ENCODE results near the gene UBXN2A. TPM values are rescaled to one million over a fixed set of nuclear protein-coding genes. Genes with fewer than 3 reads are reported as not detected.
A peak's percentile ranks its signal among the peaks of the same experiment; 100 is the strongest.

Gene UBXN2A, protein sequence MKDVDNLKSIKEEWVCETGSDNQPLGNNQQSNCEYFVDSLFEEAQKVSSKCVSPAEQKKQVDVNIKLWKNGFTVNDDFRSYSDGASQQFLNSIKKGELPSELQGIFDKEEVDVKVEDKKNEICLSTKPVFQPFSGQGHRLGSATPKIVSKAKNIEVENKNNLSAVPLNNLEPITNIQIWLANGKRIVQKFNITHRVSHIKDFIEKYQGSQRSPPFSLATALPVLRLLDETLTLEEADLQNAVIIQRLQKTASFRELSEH
- 23.2 TPM for polyA plus RNA-seq (2013, experiment 1 of 2)
- polyA plus RNA-seq (2013, experiment 2 of 2): 26.2 TPM

DNA sequence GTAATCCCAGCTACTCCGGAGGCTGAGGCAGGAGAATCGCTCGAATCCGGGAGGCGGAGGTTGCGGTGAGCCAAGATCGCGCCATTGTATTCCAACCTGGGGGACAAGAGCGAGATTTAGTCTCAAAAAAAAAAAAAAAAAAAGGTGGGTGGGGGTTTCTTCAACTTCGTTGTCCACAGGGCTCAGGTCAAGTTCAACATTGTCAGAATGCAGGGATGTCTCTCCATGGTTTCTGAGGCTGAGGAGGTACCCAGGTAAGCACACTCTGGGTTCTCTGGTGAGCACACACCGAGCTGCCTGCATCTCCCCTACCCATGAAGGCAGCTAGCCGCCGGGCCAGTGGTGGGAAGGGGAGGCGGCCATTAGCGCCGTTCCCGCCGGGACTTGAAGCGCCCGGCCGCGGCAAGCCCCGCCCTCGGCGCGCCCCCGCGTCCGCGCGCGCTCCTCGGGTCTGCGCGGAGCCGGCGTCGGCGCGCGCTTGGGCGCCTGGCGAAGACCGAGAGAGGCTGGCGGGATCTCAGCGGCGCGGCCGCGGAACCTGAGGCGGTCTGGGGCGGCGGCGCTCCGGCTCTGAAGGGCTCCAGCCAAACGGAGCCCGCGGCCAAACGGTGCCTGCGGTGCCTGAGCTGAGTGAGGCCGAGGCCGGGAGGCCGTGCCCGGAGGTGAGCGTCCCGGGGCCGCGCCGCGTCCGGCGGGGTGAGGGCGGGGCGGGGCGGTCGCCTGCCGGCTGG is at the start of gene UBXN2A:
TSS of gene UBXN2A (plus strand) at position 477 of the 731 bp plus-strand sequence. CDS start 17,852 bp downstream, outside the sequence.
- Histone ChIP-seq H3K9me3 (ENCODE audit: control insufficient read depth, low read length) (no peaks in the 10 kb centered on the region), H3K4me3 (ENCODE audit: extremely low read depth, insufficient read depth, low read length, poor library complexity, severe bottlenecking) (peak within 1 kb of the TSS; percentile 64), H3K36me3 (ENCODE audit: control insufficient read depth, insufficient read depth, low read length) (peaks cover 10% of the 10 kb centered on the region), H3K4me1 (ENCODE audit: control insufficient read depth, insufficient read depth, low read length, poor library complexity, severe bottlenecking) (peaks cover 14% of the 10 kb centered on the region), H3K27ac (ENCODE audit: low read depth, low read length, severe bottlenecking) (peak within 1 kb of the TSS; percentile 88)
- WGBS, 2 experiments (ENCODE audit: insufficient coverage in 2 of 2): 5 to 18% methylated on average over 24 to 42 of the region's 77 CpGs

GRCh38 chr2:23900133-23900532 is 40.1 kb upstream of the UBXN2A start:
- Histone ChIP-seq H3K27ac (ENCODE audit: low read depth, low read length, severe bottlenecking) (no peak overlapping the region), H3K4me3 (ENCODE audit: extremely low read depth, insufficient read depth, low read length, poor library complexity, severe bottlenecking) (no peak overlapping the region)

GRCh38 chr2:23900541-23901322 is 39.5 kb upstream of the UBXN2A start:
- Histone ChIP-seq H3K4me3 (ENCODE audit: extremely low read depth, insufficient read depth, low read length, poor library complexity, severe bottlenecking) (no peak overlapping the region), H3K9me3 (ENCODE audit: control insufficient read depth, low read length) (no peaks in the 10 kb centered on the region), H3K4me1 (ENCODE audit: control insufficient read depth, insufficient read depth, low read length, poor library complexity, severe bottlenecking) (peaks cover 3% of the 10 kb centered on the region), H3K36me3 (ENCODE audit: control insufficient read depth, insufficient read depth, low read length) (no peaks in the 10 kb centered on the region), H3K27ac (ENCODE audit: low read depth, low read length, severe bottlenecking) (no peak overlapping the region)
- WGBS, 2 experiments (ENCODE audit: insufficient coverage in 2 of 2): 91 to 98% methylated on average over 5 to 6 of the region's 9 CpGs

More at GRCh38 chr2:23900133-23900532, 40.1 kb upstream of the UBXN2A start:
- 97 to 98% methylated on average over 4 to 5 of the region's 8 CpGs for WGBS, 2 experiments (ENCODE audit: insufficient coverage in 2 of 2)
- H3K9me3 ChIP-seq (ENCODE audit: control insufficient read depth, low read length): no peaks in the 10 kb centered on the region
- H3K36me3 ChIP-seq (ENCODE audit: control insufficient read depth, insufficient read depth, low read length): no peaks in the 10 kb centered on the region
- H3K4me1 ChIP-seq (ENCODE audit: control insufficient read depth, insufficient read depth, low read length, poor library complexity, severe bottlenecking): peaks cover 2% of the 10 kb centered on the region

DNA sequence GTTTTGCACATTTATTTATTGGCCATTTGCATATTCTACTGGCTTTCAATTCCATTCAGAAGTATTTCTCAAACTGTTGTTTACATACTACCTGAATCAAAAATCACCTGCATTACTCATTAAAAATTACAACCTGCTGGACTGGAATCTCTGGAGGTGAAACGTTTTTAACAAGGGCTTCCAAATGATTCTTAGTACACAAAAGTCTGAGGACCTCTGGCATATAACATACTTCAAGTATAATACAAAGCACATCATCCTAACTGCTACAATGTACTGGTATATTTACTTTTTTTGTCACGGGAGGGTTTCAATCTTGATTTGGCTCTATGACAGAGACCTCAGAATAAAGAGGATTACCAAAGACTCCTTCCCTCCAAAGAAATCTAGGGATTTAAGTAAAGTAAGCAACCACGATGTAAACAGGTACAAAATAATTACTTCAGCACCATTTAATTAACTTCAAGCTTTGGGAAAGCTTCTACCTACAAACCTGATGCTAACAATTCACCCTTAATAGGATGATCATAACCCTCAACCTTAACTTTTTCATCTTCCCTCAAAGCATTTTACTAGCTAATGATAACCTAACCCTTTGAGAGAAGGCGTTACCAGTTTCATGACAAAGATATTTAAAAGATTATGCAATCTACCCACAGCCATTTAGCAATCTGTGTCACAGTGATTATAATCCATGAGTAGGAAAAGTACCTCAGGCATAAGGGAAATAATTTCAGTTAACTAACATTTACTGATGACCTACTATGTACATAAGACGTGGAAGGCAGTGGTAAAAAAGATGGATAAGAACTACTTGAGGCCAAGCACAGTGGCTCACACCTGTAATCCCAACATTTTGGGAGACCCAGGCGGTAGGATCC is 38.1 kb upstream of the UBXN2A start:
- no peak overlapping the region for H3K4me3 ChIP-seq (ENCODE audit: extremely low read depth, insufficient read depth, low read length, poor library complexity, severe bottlenecking)
- H3K4me1 ChIP-seq (ENCODE audit: control insufficient read depth, insufficient read depth, low read length, poor library complexity, severe bottlenecking): peaks cover 3% of the 10 kb centered on the region
- WGBS, 2 experiments (ENCODE audit: insufficient coverage in 2 of 2): 63% methylated on average over 2 of the region's 6 CpGs; no CpG with 5 or more reads in 1 of the 2 experiments
- no peaks in the 10 kb centered on the region for H3K36me3 ChIP-seq (ENCODE audit: control insufficient read depth, insufficient read depth, low read length)
- H3K9me3 ChIP-seq (ENCODE audit: control insufficient read depth, low read length): no peaks in the 10 kb centered on the region
- no peak overlapping the region for H3K27ac ChIP-seq (ENCODE audit: low read depth, low read length, severe bottlenecking)

- H3K9me3 ChIP-seq (ENCODE audit: control insufficient read depth, low read length): no peaks in the 10 kb centered on the region
- peaks cover 3% of the 10 kb centered on the region for H3K4me1 ChIP-seq (ENCODE audit: control insufficient read depth, insufficient read depth, low read length, poor library complexity, severe bottlenecking)
- 100% methylated on average over 1 of the region's 2 CpGs; no CpG with 5 or more reads in 1 of the 2 experiments for WGBS, 2 experiments (ENCODE audit: insufficient coverage in 2 of 2)
- H3K27ac ChIP-seq (ENCODE audit: low read depth, low read length, severe bottlenecking): no peak overlapping the region
- no peaks in the 10 kb centered on the region for H3K36me3 ChIP-seq (ENCODE audit: control insufficient read depth, insufficient read depth, low read length)
- H3K4me3 ChIP-seq (ENCODE audit: extremely low read depth, insufficient read depth, low read length, poor library complexity, severe bottlenecking): no peak overlapping the region
Observed at GRCh38 chr2:23903034-23903433, 37.2 kb upstream of the UBXN2A start.

DNA sequence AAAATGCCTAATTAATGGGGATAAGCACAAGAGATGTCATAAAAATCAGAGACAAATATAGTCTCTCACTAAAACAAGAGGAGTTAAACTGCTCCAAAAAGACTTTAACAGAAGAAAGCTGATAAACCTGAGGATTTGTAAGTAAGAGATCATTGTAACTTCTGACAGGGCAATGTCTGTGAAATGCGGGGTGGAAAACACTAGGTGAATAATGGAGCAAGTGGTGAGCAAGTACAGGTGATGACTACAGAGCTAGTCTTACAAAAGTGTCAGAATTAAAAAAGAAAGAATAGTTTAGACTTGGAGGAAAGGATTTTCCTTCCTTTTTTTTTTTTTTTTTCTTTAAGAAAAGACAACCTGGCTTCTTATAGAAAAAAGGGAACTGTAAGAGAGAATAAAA is 36.0 kb upstream of the UBXN2A start:
- H3K36me3 ChIP-seq (ENCODE audit: control insufficient read depth, insufficient read depth, low read length): no peaks in the 10 kb centered on the region
- no peaks in the 10 kb centered on the region for H3K9me3 ChIP-seq (ENCODE audit: control insufficient read depth, low read length)
- peaks cover 3% of the 10 kb centered on the region for H3K4me1 ChIP-seq (ENCODE audit: control insufficient read depth, insufficient read depth, low read length, poor library complexity, severe bottlenecking)
- WGBS, 2 experiments (ENCODE audit: insufficient coverage in 2 of 2): 92% methylated on average over 1 of the region's 1 CpG; no CpG with 5 or more reads in 1 of the 2 experiments
- H3K27ac ChIP-seq (ENCODE audit: low read depth, low read length, severe bottlenecking): no peak overlapping the region
- no peak overlapping the region for H3K4me3 ChIP-seq (ENCODE audit: extremely low read depth, insufficient read depth, low read length, poor library complexity, severe bottlenecking)

- WGBS, 2 experiments (ENCODE audit: insufficient coverage in 2 of 2): no CpG with 5 or more reads among the region's 2 CpGs
- Histone ChIP-seq H3K9me3 (ENCODE audit: control insufficient read depth, low read length) (no peaks in the 10 kb centered on the region), H3K27ac (ENCODE audit: low read depth, low read length, severe bottlenecking) (no peak overlapping the region), H3K36me3 (ENCODE audit: control insufficient read depth, insufficient read depth, low read length) (no peaks in the 10 kb centered on the region), H3K4me1 (ENCODE audit: control insufficient read depth, insufficient read depth, low read length, poor library complexity, severe bottlenecking) (peaks cover 3% of the 10 kb centered on the region), H3K4me3 (ENCODE audit: extremely low read depth, insufficient read depth, low read length, poor library complexity, severe bottlenecking) (no peak overlapping the region)
Observed at GRCh38 chr2:23904692-23905091, 35.6 kb upstream of the UBXN2A start.

DNA sequence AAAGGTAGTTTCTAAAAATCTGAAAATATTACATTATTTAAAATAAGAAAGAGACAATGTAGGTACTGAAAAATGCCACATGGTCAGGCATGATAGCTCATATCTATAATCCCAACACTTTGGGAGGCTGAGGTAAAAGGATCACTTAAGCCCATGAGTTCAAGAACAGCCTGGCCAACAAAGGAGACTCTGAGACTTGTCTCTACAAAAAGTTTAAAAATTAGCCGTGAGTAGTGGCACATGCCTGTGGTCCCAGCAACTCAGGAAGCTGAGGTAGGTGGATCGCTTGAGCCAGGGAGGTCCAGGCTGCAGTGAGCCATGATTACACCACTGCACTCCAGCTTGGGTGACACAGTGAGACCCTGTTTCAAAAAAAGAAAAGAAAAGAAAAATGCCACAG is 35.1 kb upstream of the UBXN2A start:
- 83 to 100% methylated on average over 2 of the region's 2 CpGs for WGBS, 2 experiments (ENCODE audit: insufficient coverage in 2 of 2)
- Histone ChIP-seq H3K9me3 (ENCODE audit: control insufficient read depth, low read length) (no peaks in the 10 kb centered on the region), H3K36me3 (ENCODE audit: control insufficient read depth, insufficient read depth, low read length) (no peaks in the 10 kb centered on the region), H3K4me3 (ENCODE audit: extremely low read depth, insufficient read depth, low read length, poor library complexity, severe bottlenecking) (no peak overlapping the region), H3K4me1 (ENCODE audit: control insufficient read depth, insufficient read depth, low read length, poor library complexity, severe bottlenecking) (peaks cover 3% of the 10 kb centered on the region), H3K27ac (ENCODE audit: low read depth, low read length, severe bottlenecking) (no peak overlapping the region)

- WGBS, 2 experiments (ENCODE audit: insufficient coverage in 2 of 2): 100% methylated on average over 2 to 3 of the region's 3 CpGs
- Histone ChIP-seq H3K4me3 (ENCODE audit: extremely low read depth, insufficient read depth, low read length, poor library complexity, severe bottlenecking) (no peak overlapping the region), H3K9me3 (ENCODE audit: control insufficient read depth, low read length) (no peaks in the 10 kb centered on the region), H3K4me1 (ENCODE audit: control insufficient read depth, insufficient read depth, low read length, poor library complexity, severe bottlenecking) (peaks cover 4% of the 10 kb centered on the region), H3K36me3 (ENCODE audit: control insufficient read depth, insufficient read depth, low read length) (no peaks in the 10 kb centered on the region), H3K27ac (ENCODE audit: low read depth, low read length, severe bottlenecking) (no peak overlapping the region)
Observed at GRCh38 chr2:23912054-23912453, 28.2 kb upstream of the UBXN2A start.

DNA sequence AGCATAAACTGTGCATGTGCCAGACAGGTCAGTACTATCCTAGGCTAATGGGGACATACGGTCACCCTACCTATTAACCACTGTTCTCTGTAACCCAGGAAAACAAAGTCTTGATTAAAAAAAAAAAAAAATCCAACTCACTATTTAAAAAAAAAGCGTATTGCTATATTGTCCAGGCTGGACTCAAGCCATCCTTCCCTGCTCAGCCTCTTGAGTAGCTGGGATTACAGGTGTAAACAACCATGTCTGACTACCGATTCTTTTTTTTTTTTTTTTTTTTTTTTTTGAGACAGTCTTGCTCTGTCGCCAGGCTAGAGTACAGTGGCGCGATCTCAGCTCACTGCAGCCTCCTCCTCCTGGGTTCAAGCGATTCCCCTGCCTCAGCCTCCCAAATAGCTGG is 24.9 kb upstream of the UBXN2A start:
- WGBS, 2 experiments (ENCODE audit: insufficient coverage in 2 of 2): 86 to 100% methylated on average over 2 to 4 of the region's 7 CpGs
- no peaks in the 10 kb centered on the region for H3K9me3 ChIP-seq (ENCODE audit: control insufficient read depth, low read length)
- no peak overlapping the region for H3K27ac ChIP-seq (ENCODE audit: low read depth, low read length, severe bottlenecking)
- peaks cover 4% of the 10 kb centered on the region for H3K4me1 ChIP-seq (ENCODE audit: control insufficient read depth, insufficient read depth, low read length, poor library complexity, severe bottlenecking)
- H3K36me3 ChIP-seq (ENCODE audit: control insufficient read depth, insufficient read depth, low read length): no peaks in the 10 kb centered on the region
- no peak overlapping the region for H3K4me3 ChIP-seq (ENCODE audit: extremely low read depth, insufficient read depth, low read length, poor library complexity, severe bottlenecking)
